CD4-positive, alpha-beta T cell treated with Interleukin-15 for 4 hours (primary cell): Measurements from ENCODE around the gene SH3RF3.

Experiments used
- DNase-seq: peaks from one replicate; pipeline ENCODE4 v3.0.0-alpha.2; 2020; ENCODE audit warnings: low spot score

Gene SH3RF3

GRCh38 chr2:109377976-109378375 lies 249.0 kb downstream of the SH3RF3 start:
- DNase-seq: no peak

- no peak for DNase-seq
Observed at GRCh38 chr2:109378682-109379081, 249.7 kb downstream of the SH3RF3 start.

- DNase-seq: no peak
Observed at GRCh38 chr2:109379507-109379906, 250.5 kb downstream of the SH3RF3 start.

DNA sequence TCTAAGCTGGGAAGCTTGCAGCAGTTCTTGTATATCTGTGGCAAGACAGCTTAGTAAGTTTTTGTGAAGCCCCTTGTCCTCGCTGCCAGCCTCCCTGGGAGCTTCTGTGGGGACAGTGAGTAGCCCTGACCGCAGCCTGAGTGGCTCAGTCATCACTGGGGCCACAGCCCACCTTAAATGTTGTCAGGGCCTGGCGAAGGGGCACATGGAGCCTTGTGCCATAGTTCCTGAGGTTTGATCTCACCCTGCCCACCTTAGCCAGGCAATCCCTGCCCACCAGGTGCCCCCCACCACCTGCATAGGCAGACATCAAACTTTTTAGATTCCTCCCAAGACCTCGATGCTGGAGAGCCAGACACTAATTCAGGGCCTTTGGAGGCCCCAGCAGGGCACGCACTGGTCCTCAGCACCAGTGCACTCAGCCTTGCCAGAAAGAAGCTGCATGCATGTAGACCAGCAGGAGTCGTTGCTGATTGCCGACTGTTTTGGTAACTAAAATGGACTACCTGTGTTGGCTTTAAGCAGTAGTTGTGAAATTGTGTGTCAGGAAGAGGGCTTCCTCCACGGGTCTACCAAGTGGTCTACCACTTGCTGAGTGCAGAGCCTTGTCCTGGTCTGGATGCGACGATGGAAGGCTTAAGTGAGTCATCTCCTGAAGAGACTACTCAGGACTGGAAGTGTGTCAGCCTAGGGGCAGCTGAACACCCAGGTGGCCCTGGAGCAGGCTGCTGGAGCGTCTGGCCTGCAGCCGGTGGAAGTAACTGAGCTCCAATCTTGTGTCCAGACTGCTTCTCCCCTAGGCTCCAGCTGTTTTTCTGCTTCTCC lies 251.7 kb downstream of the SH3RF3 start:
- DNase-seq: no peak

GRCh38 chr2:109381327-109381820 lies 252.4 kb downstream of the SH3RF3 start:
- no peak for DNase-seq

DNA sequence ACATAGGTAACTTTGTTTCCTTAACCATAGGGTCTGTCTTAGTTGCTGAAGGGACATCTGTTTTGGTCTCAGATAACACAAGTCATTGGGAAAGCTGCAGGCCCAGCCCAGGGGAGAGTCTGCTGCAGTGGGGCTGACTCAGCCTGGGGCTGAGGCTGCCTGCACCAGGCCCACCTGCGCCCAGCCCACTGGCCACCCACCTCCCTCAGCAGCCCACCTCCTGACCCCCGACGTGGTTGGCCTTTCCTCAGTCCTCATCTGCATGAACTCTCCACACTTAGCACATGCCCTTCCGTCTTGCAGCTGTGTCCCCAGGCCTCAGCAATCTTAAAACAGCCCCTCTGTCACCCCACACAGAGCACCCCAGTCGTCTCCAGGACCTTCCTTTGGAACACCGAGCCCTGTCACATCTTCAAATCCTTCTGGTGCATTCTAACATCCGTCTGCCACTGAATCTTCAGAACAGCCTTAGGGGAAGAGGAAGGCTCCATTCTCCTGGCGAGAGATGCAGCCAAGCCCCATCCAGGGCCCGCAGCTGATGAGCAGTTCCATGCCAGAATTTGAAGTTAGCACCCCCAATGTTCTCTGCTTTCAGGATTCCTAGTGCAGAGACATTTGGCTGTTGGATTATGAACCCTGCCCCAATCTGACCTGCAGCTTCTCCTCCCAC lies 253.4 kb downstream of the SH3RF3 start:
- DNase-seq: no peak

GRCh38 chr2:109382951-109383350 lies 253.9 kb downstream of the SH3RF3 start:
- no peak for DNase-seq

- no peak for DNase-seq
Observed at GRCh38 chr2:109383505-109384307, 254.7 kb downstream of the SH3RF3 start.

- no peak for DNase-seq
Observed at GRCh38 chr2:109384308-109385271, 255.6 kb downstream of the SH3RF3 start.

DNA sequence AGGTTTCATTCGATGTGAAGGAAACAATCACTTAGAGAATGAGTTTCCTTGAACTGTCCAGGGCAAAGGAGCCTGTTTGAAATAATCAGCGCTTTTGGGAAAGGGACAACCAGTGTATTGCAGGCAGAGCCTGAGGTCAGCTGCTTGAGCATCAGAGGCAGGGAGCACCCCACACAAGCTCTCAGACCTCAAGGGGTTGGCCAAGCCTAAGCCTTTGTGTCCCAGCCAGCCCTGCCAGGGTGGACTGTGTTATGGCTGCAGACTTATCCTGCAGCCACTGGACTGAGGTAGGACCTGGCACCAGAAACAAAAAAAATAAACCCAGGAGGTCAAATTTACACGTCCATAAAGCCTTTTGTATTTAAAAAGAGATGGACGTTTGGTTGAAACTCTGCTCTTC lies 256.5 kb downstream of the SH3RF3 start:
- no peak for DNase-seq

- no peak for DNase-seq
Observed at GRCh38 chr2:109386004-109386695, 257.1 kb downstream of the SH3RF3 start.

DNA sequence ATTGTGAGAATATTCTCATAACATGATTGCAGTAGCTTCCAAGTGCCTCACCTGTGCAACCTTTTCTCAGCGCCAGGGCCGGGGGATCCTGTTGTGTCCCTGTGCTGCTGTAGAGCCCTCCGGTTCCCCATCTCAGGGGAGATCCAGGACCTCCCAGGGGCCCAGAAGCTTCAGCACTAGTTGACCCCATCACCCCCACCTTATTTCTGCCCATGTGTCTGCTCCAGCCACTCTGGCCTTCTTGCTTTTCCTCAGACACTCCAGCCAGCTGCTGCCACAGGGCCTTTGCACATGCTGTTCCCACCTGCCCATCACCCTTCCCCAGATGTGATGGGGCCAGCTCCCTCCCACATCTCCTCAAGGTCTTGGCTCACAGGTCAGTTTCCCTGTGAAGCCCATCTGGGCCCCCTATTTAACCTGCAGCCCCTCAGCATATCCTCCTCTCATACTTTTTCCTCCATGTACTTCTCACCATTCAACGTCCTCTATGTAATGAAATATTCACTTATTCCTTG lies 258.3 kb downstream of the SH3RF3 start:
- DNase-seq: no peak

DNA sequence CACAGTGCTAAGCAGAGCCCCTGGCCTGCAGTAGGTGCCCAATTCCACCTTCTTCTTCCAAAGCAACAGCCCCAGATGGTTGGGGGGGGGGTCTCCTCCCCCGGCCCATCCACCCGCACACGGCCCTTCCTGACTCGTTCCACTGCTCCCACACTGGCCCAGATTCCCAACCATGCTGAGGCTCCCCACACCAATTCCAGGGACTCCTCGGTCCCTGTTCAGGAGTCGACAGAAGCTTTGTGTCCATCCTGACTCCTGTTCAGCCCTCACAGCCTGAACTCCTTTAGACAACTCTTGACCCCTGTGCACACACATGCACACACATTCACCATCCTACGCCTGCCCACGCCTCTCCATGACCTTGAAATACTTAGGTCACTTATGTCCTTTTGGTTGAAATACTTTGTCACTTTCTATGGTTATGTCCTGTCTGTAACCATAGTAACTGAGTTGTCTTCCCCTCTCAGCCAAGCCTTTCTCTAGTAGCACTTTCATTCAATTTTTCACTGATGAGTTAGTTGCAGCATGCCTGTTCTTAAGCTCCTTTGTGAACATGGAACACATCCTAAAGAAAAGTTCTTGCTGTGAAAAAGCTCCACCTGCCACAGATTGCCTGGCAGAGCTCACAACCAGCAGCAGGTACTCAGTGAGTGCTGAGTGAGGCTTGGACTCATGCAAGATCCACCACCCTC lies 258.9 kb downstream of the SH3RF3 start:
- DNase-seq: no peak

GRCh38 chr2:109391243-109391642 lies 262.2 kb downstream of the SH3RF3 start:
- no peak for DNase-seq

GRCh38 chr2:109392140-109392539 lies 263.1 kb downstream of the SH3RF3 start:
- no peak for DNase-seq

GRCh38 chr2:109392816-109393661 lies 264.0 kb downstream of the SH3RF3 start:
- DNase-seq: no peak

- DNase-seq: no peak
Observed at GRCh38 chr2:109393662-109393972, 264.6 kb downstream of the SH3RF3 start.

GRCh38 chr2:109395494-109396201 lies 266.6 kb downstream of the SH3RF3 start:
- no peak for DNase-seq
